GM21825 (cell line): ENCODE data around the gene CD9.
"Not testable (repeated sequence)": the region's sequence is repeated elsewhere in the genome, so short reads cannot be mapped to it uniquely, and the experiment has no call there.

ENCODE experiments used
- ATAC-seq: cut with Tn5 transposase; IDR thresholded peaks from one replicate; pipeline ENCODE4 v1.9.1; 2021; ENCODE audit warnings: mild to moderate bottlenecking, moderate library complexity; ENCODE audit not compliant: unreplicated experiment

Gene CD9

GRCh38 chr12:6200256-6201212 lies at the start of gene CD9:
Gene CD9, plus strand, starts transcription at chr12:6200400. Its CDS starts 100 bp downstream, at chr12:6200500.
- no peak for ATAC-seq

GRCh38 chr12:6154730-6155459 lies 45.3 kb upstream of the CD9 start:
- no peak for ATAC-seq

GRCh38 chr12:6157482-6157881 lies 42.7 kb upstream of the CD9 start:
- ATAC-seq: no peak

- ATAC-seq: no peak
Measured at GRCh38 chr12:6158255-6158654, 41.9 kb upstream of the CD9 start.

- ATAC-seq: no peak
Measured at GRCh38 chr12:6158749-6159148, 41.5 kb upstream of the CD9 start.

GRCh38 chr12:6159166-6160011 lies 40.8 kb upstream of the CD9 start:
- not testable (repeated sequence) for ATAC-seq

GRCh38 chr12:6160049-6160649 lies 40.1 kb upstream of the CD9 start:
- not testable (repeated sequence) for ATAC-seq

GRCh38 chr12:6161124-6161882 lies 38.9 kb upstream of the CD9 start:
- ATAC-seq: no peak

- ATAC-seq: no peak
Measured at GRCh38 chr12:6163416-6164060, 36.7 kb upstream of the CD9 start.

GRCh38 chr12:6165395-6165794 lies 34.8 kb upstream of the CD9 start:
- no peak for ATAC-seq

GRCh38 chr12:6166808-6167207 lies 33.4 kb upstream of the CD9 start:
- ATAC-seq: no peak

GRCh38 chr12:6167327-6168280 lies 32.6 kb upstream of the CD9 start:
- peak; percentile 68 for ATAC-seq

GRCh38 chr12:6171409-6172015 lies 28.7 kb upstream of the CD9 start:
- no peak for ATAC-seq

- no peak for ATAC-seq
Measured at GRCh38 chr12:6172086-6172485, 28.1 kb upstream of the CD9 start.

- ATAC-seq: no peak
Measured at GRCh38 chr12:6172862-6173261, 27.3 kb upstream of the CD9 start.

GRCh38 chr12:6177642-6178358 lies 22.4 kb upstream of the CD9 start:
- no peak for ATAC-seq
